Lower leg skin (tissue), 4 donors: ENCODE results near the gene GALNT12. TPM values are rescaled to one million over a fixed set of nuclear protein-coding genes. Genes with fewer than 3 reads are reported as not detected.

ENCODE experiments used
- DNase-seq, 2 donors: peaks; one replicate each; pipeline ENCODE4 v3.0.0-alpha.2; 2019; ENCODE audit warnings: low spot score in 2 of 2
- H3K4me3 ChIP-seq: fragments of 200-600 bp; sonication (generic); 2 replicates; pipeline ENCODE4 v1.5.1; 2017; ENCODE audit warnings: mild to moderate bottlenecking, low read depth; ENCODE audit not compliant: poor library complexity, severe bottlenecking
- POLR2A ChIP-seq, 2 donors: fragments of 450-650 bp; IDR thresholded peaks; one replicate each; pipeline ENCODE4 v1.6.1; 2016 to 2017; ENCODE audit warnings: antibody characterized with exemption in 2 of 2, mild to moderate bottlenecking in 1 of 2, moderate library complexity in 1 of 2
- WGBS, 2 donors: methylation state at CpG; one replicate each; pipeline ENCODE4 v1.1.5; 2018; 5-methylcytosine and 5-hydroxymethylcytosine counted together
- intact Hi-C: fragments of 100-400 bp; cut with DNase I; formaldehyde crosslinking; loops from one replicate; pipeline ENCODE4 v1.15.0; 2023; ENCODE audit warnings: low total_unique reads
- total RNA-seq, 4 donors: library from RNA; depleted of rRNA; stranded (reverse); fragments of >200 nt; gene quantifications; one replicate each; pipeline ENCODE4 v1.1.0, GENCODE V29; 2016
- TF ChIP-seq, protein P1 (sequence below), 3 donors: fragments of 450-650 bp; IDR thresholded peaks; one replicate each; pipeline ENCODE4 v1.5.1; 2016; ENCODE audit warnings: antibody characterized with exemption in 3 of 3, mild to moderate bottlenecking in 3 of 3, moderate library complexity in 2 of 3

The GALNT12 gene
- total RNA-seq, 4 donors from 2014 or later: 4.9 to 8.5 (median 6.4) TPM

DNA sequence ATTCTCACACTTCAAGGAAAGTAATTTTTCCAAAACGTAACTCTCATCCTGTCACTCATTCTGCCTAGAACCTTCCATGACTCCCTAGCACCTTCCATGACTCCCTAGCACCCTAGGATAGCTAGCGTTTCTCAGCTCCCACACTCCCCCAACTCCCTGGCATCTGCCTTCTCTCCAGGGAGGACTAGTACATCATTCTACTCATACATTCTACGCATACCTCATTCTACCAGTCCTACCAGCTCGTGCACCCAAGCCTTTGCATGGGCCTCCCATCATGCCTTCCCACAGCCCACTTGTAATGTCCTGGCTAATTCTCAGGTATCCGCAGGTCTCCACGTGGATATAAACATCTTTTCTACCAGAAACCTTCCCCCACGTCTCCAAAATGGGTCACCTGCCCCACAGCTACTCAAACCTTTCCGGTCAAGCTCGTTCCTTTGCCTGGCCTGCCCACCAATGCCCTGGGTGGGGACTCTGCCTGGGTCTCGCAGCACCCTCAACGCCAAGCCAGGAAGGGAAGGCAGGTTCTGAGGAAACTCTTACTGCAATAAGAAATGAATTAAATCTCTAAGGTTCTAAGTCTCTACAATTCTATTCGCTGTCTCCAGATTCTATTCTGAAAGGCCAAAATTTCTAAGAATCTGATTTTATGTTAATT, 12.0 kb upstream of the GALNT12 start:
- no peak for TF ChIP-seq POLR2A (IDR thresholded peaks at IDR 0.05)
- TF ChIP-seq, protein P1, sequence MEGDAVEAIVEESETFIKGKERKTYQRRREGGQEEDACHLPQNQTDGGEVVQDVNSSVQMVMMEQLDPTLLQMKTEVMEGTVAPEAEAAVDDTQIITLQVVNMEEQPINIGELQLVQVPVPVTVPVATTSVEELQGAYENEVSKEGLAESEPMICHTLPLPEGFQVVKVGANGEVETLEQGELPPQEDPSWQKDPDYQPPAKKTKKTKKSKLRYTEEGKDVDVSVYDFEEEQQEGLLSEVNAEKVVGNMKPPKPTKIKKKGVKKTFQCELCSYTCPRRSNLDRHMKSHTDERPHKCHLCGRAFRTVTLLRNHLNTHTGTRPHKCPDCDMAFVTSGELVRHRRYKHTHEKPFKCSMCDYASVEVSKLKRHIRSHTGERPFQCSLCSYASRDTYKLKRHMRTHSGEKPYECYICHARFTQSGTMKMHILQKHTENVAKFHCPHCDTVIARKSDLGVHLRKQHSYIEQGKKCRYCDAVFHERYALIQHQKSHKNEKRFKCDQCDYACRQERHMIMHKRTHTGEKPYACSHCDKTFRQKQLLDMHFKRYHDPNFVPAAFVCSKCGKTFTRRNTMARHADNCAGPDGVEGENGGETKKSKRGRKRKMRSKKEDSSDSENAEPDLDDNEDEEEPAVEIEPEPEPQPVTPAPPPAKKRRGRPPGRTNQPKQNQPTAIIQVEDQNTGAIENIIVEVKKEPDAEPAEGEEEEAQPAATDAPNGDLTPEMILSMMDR (IDR thresholded peaks at IDR 0.05): no peak
- 54 to 58% methylated on average over 12 of the region's 12 CpGs for WGBS, 2 donors
- intact Hi-C loops: no loop called here
- DNase-seq: peak in 1 of 2 donors; percentile 69
- no peak overlapping the region for H3K4me3 ChIP-seq

DNA sequence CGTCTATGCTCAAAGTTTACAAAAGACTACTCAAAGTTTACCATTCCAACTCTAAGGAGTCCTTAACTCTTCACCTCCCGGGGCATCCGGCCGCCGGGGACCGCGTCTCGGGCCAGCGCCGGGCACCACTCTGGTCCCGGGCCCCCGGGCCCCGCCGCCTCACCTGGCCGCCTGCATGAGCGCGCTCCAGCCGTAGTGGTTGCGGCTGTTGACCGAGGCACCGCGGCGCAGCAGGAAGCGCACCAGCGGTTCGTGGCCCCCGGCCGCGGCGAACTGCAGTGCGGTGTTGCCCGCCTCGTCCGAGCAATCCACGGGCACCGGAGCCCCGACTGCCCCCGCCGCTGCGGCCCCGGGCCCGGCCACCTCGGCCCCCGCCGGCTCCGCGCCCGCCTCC, 11.5 kb upstream of the GALNT12 start:
- no peak for TF ChIP-seq POLR2A (IDR thresholded peaks at IDR 0.05)
- TF ChIP-seq, protein P1 (IDR thresholded peaks at IDR 0.05): no peak
- H3K4me3 ChIP-seq: peak overlapping the region; percentile 41
- WGBS, 2 donors: 1% methylated on average over 20 to 43 of the region's 48 CpGs
- DNase-seq: peak in 1 of 2 donors; percentile 85
- intact Hi-C loops: no loop called here

DNA sequence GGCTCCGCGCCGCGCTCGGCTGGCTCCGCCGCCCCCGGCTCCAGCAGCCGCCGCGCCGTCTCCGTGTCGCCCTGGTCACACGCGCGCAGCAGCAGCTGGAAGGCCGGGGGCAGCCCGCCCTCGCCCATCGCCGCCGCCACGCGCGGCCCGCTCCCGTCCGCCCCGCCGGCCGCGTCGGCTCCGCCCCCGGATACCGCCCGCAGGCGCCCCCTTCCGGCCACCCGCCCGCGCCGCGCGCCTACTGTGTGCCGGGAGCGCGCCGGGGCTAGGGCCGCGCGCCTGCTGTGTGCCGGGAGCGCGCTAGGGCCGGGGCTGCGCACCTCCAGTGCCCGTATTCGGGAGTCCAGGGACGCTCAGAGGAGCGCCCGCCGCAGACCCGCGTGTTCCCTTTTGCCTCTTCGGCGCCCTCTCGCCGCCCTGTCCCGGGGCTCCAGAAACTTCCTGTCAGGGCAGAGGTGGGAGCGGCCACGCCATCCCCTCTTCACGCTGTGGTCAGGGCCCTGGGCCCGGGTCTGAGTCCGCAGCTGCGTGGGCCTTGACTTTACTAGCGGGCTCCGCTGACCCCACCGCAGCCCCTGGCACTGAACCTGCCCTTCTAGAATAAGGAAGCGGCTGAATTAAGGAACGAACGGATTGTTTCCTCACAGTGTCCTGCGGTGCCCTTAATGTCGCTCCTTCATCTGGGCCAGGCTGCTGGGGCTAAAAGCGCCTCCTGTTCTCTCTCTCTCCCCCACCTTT, 10.9 kb upstream of the GALNT12 start, which contains the start of gene ANKS6:
ANKS6 (minus strand) TSS at position 192 of the 738 bp plus-strand sequence; CDS start at position 128, 64 bp downstream.
- TF ChIP-seq POLR2A (IDR thresholded peaks at IDR 0.05): no peak
- TF ChIP-seq, protein P1 (IDR thresholded peaks at IDR 0.05): no peak
- 6 to 18% methylated on average over 20 to 43 of the region's 86 CpGs for WGBS, 2 donors
- intact Hi-C loops: no loop called here
- peak within 1 kb of the TSS; percentile 45 for H3K4me3 ChIP-seq
- peak in 1 of 2 donors; percentile 94 for DNase-seq

DNA sequence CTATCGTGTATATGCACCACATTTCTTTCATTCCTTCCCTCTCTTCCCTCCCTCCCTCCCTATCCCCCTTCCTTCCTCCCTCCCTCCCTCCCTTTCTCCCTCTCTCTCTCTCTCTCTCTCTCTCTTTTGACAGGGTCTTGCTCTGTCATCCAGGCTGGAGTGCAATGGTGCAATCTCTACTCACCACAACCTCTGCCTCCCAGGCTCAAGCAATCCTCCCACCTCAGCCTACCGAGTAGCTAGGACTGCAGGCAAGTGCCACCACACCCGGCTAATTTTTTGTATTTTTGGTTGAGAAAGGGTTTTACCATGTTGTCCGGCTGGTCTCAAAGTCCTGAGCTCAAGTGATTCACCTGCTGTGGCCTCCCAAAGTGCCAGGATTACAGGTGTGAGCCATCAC, 10.0 kb upstream of the GALNT12 start:
- 86 to 90% methylated on average over 4 of the region's 4 CpGs for WGBS, 2 donors
- TF ChIP-seq POLR2A (IDR thresholded peaks at IDR 0.05): no peak
- TF ChIP-seq, protein P1 (IDR thresholded peaks at IDR 0.05): no peak
- intact Hi-C loops: no loop called here
- no peak overlapping the region for H3K4me3 ChIP-seq
- DNase-seq: peak in 1 of 2 donors; percentile 21

DNA sequence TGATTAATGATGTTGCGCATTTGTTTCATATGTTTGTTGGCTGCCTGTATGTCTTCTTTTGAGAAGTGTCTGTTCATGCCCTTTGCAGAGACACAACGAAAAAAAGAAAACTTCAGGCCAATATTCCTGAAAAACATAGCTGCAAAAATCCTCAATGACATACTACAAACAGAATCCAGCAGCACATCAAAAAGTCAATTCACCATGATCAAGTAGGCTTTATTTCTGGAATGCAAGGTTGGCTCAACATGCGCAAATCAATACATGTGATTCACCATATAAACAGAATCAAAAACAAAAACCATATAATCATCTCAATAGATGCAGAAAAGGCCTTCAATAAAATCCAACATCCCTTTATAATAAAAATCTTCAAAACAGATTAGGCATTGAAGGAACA, 9.2 kb upstream of the GALNT12 start:
- TF ChIP-seq, protein P1 (IDR thresholded peaks at IDR 0.05): no peak
- TF ChIP-seq POLR2A (IDR thresholded peaks at IDR 0.05): no peak
- intact Hi-C loops: no loop called here
- DNase-seq: no peak
- WGBS, 2 donors: 75 to 85% methylated on average over 3 of the region's 3 CpGs
- H3K4me3 ChIP-seq: no peak overlapping the region
